NCI-H146 treated with DMSO at 0.1 percent for 48 hours (cell line): Measurements from ENCODE around the gene NANOS3.

Experiments
- DNase-seq: peaks from one replicate; lab custom pipeline; 2025; ENCODE audit not compliant: unreplicated experiment; lab: John Stamatoyannopoulos, UW

Gene NANOS3

GRCh38 chr19:13864667-13865570, 12.0 kb upstream of the NANOS3 start:
- no peak for DNase-seq

GRCh38 chr19:13865571-13866462, 11.1 kb upstream of the NANOS3 start:
- no peak for DNase-seq

- no peak for DNase-seq
Observed at GRCh38 chr19:13866463-13867046, 10.4 kb upstream of the NANOS3 start.

GRCh38 chr19:13868663-13869062, 8.3 kb upstream of the NANOS3 start:
- DNase-seq, result no peak

GRCh38 chr19:13869281-13869680, 7.7 kb upstream of the NANOS3 start:
- no peak for DNase-seq

GRCh38 chr19:13870873-13871272, 6.1 kb upstream of the NANOS3 start:
- no peak for DNase-seq

- no peak for DNase-seq
Observed at GRCh38 chr19:13872339-13872694, 4.6 kb upstream of the NANOS3 start.

- no peak for DNase-seq
Observed at GRCh38 chr19:13872695-13873389, 4.1 kb upstream of the NANOS3 start.

GRCh38 chr19:13873834-13874515, 3.0 kb upstream of the NANOS3 start:
- no peak for DNase-seq

GRCh38 chr19:13875824-13876223, 1.1 kb upstream of the NANOS3 start:
- no peak for DNase-seq

- no peak for DNase-seq
Observed at GRCh38 chr19:13877303-13877702, 369 bp downstream of the NANOS3 start.

GRCh38 chr19:13880059-13881043, 3.4 kb downstream of the NANOS3 start:
- peak; percentile 92 for DNase-seq

GRCh38 chr19:13881251-13881691, 4.3 kb downstream of the NANOS3 start:
- no peak for DNase-seq

- DNase-seq, result no peak
Observed at GRCh38 chr19:13881692-13882418, 4.9 kb downstream of the NANOS3 start.

GRCh38 chr19:13882419-13882795, 5.5 kb downstream of the NANOS3 start:
- no peak for DNase-seq

- DNase-seq, result no peak
Observed at GRCh38 chr19:13882836-13883235, 5.9 kb downstream of the NANOS3 start.

GRCh38 chr19:13883516-13884064, 6.7 kb downstream of the NANOS3 start:
- DNase-seq, result no peak
